GM21786 (cell line): ENCODE results near the gene VWA5B2.
A peak's percentile ranks its signal among the peaks of the same experiment; 100 is the strongest.
"Not testable (repeated sequence)": the region's sequence is repeated elsewhere in the genome, so short reads cannot be mapped to it uniquely, and the experiment has no call there.

ENCODE experiments used
- ATAC-seq: cut with Tn5 transposase; IDR thresholded peaks from one replicate; pipeline ENCODE4 v1.9.1; 2021; ENCODE audit not compliant: unreplicated experiment

The VWA5B2 gene

GRCh38 chr3:184241141-184241446 lies 11.7 kb downstream of the VWA5B2 start:
- ATAC-seq = no peak

GRCh38 chr3:184241447-184242296 lies 12.3 kb downstream of the VWA5B2 start:
- ATAC-seq = no peak

GRCh38 chr3:184242297-184242685 lies 12.9 kb downstream of the VWA5B2 start:
- ATAC-seq = no peak

- ATAC-seq = peak; percentile 39
Measured at GRCh38 chr3:184248454-184249411, 19.3 kb downstream of the VWA5B2 start, which contains the start of gene ALG3. ALG3 (minus strand) TSS chr3:184248962; CDS start chr3:184248940, 22 bp downstream.

GRCh38 chr3:184249412-184250166 lies 20.2 kb downstream of the VWA5B2 start, which contains the start of gene EEF1AKMT4:
EEF1AKMT4 (plus strand) TSS chr3:184249672; CDS start chr3:184249695, 23 bp downstream.
- ATAC-seq = peak; percentile 89

- peak; percentile 68 for ATAC-seq
Measured at GRCh38 chr3:184250167-184250828, 20.9 kb downstream of the VWA5B2 start.

GRCh38 chr3:184255291-184256039 lies 26.1 kb downstream of the VWA5B2 start:
- ATAC-seq = no peak

GRCh38 chr3:184257083-184257915 lies 27.9 kb downstream of the VWA5B2 start:
- ATAC-seq = no peak

GRCh38 chr3:184258926-184259325 lies 29.5 kb downstream of the VWA5B2 start:
- no peak for ATAC-seq

- ATAC-seq = no peak
Measured at GRCh38 chr3:184259396-184259877, 30.1 kb downstream of the VWA5B2 start.

- ATAC-seq = no peak
Measured at GRCh38 chr3:184259878-184260723, 30.7 kb downstream of the VWA5B2 start.

- no peak for ATAC-seq
Measured at GRCh38 chr3:184260724-184261269, 31.4 kb downstream of the VWA5B2 start.

GRCh38 chr3:184261270-184261853 lies 32.0 kb downstream of the VWA5B2 start, which contains the start of gene CAMK2N2:
CAMK2N2 (minus strand) TSS chr3:184261553; CDS start chr3:184261285, 268 bp downstream.
- ATAC-seq = peak; percentile 49

GRCh38 chr3:184261854-184262763 lies 32.7 kb downstream of the VWA5B2 start:
- no peak for ATAC-seq

GRCh38 chr3:184262764-184263179 lies 33.4 kb downstream of the VWA5B2 start:
- no peak for ATAC-seq

- ATAC-seq = not testable (repeated sequence)
Measured at GRCh38 chr3:184267249-184267648, 37.9 kb downstream of the VWA5B2 start.
